HL-60 (cell line): ENCODE measurements around the gene STK32B.
"Not testable (repeated sequence)": the region's sequence is repeated elsewhere in the genome, so short reads cannot be mapped to it uniquely, and the experiment has no call there.

Experiments used
- DNase-seq, 2 experiments: peaks; one replicate each; pipeline ENCODE4 v3.0.0-alpha.2; 2010 to 2020; ENCODE audit warnings: low read depth in 1 of 2, low spot score in 1 of 2
- H3K27ac ChIP-seq: fragments of 250-450 bp; sonication (Bioruptor Pico); replicated peaks from 2 replicates; pipeline ENCODE4 v1.5.1; 2020; ENCODE audit warnings: mild to moderate bottlenecking, moderate library complexity
- H3K27me3 ChIP-seq: fragments of 250-450 bp; sonication (Bioruptor Pico); 2 replicates; pipeline ENCODE4 v1.5.1; 2021; ENCODE audit warnings: mild to moderate bottlenecking, moderate library complexity; ENCODE audit not compliant: insufficient read depth, poor library complexity, severe bottlenecking
- H3K4me3 ChIP-seq: replicated peaks from 2 replicates; pipeline ENCODE4 v1.5.1; 2011; ENCODE audit warnings: mild to moderate bottlenecking, control low read depth, low read length; ENCODE audit not compliant: insufficient read depth
- CTCF ChIP-seq: IDR thresholded peaks from one replicate; pipeline ENCODE4 v1.5.1; 2011; ENCODE audit warnings: low read length, control low read depth, inconsistent platforms; ENCODE audit not compliant: insufficient read depth
- GABPA ChIP-seq: IDR thresholded peaks from 2 replicates; pipeline ENCODE4 v1.6.1; 2012; ENCODE audit warnings: low read depth
- POLR2AphosphoS5 ChIP-seq: IDR thresholded peaks from 2 replicates; pipeline ENCODE4 v1.6.1; 2012; ENCODE audit warnings: low read depth
- SPI1 ChIP-seq: IDR thresholded peaks from 2 replicates; pipeline ENCODE4 v1.6.1; 2012; ENCODE audit warnings: low read depth, mild to moderate bottlenecking, borderline replicate concordance
- TF ChIP-seq, protein P1 (sequence below): IDR thresholded peaks from 2 replicates; pipeline ENCODE4 v1.6.1; 2012; ENCODE audit warnings: low read depth; ENCODE audit not compliant: insufficient replicate concordance

STK32B gene

DNA sequence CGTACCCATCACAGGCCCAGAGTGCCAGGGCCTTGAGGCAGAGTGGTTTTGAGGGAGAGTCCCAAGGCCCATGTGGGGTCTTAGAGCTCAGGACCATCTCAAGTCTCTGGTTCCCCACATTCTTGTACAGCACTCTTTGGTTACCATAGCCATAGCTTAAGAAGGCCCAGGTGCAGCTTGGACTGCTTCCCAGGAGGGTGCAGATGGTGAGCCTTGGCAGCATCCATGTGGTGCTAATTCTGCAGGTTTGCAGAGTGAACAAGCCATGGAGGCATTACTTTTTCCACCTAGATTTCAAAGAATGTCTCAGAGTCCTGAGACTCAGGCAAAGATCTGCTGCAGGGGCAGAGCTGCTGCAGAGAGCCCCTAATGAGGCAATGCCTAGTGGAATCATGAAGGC, 171.7 kb downstream of the STK32B start:
- Histone ChIP-seq H3K4me3 (no peak overlapping the region), H3K27me3 (no peaks in the 10 kb centered on the region), H3K27ac (no peak overlapping the region)
- DNase-seq: no peak
- TF ChIP-seq POLR2AphosphoS5 (no peak), GABPA (no peak)

GRCh38 chr4:5224340-5224739, 173.1 kb downstream of the STK32B start:
- H3K27me3 ChIP-seq: no peaks in the 10 kb centered on the region
- TF ChIP-seq CTCF: no peak
- no peak for TF ChIP-seq SPI1
- no peak for TF ChIP-seq GABPA
- TF ChIP-seq, protein P1, sequence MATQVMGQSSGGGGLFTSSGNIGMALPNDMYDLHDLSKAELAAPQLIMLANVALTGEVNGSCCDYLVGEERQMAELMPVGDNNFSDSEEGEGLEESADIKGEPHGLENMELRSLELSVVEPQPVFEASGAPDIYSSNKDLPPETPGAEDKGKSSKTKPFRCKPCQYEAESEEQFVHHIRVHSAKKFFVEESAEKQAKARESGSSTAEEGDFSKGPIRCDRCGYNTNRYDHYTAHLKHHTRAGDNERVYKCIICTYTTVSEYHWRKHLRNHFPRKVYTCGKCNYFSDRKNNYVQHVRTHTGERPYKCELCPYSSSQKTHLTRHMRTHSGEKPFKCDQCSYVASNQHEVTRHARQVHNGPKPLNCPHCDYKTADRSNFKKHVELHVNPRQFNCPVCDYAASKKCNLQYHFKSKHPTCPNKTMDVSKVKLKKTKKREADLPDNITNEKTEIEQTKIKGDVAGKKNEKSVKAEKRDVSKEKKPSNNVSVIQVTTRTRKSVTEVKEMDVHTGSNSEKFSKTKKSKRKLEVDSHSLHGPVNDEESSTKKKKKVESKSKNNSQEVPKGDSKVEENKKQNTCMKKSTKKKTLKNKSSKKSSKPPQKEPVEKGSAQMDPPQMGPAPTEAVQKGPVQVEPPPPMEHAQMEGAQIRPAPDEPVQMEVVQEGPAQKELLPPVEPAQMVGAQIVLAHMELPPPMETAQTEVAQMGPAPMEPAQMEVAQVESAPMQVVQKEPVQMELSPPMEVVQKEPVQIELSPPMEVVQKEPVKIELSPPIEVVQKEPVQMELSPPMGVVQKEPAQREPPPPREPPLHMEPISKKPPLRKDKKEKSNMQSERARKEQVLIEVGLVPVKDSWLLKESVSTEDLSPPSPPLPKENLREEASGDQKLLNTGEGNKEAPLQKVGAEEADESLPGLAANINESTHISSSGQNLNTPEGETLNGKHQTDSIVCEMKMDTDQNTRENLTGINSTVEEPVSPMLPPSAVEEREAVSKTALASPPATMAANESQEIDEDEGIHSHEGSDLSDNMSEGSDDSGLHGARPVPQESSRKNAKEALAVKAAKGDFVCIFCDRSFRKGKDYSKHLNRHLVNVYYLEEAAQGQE: no peak
- no peak for TF ChIP-seq POLR2AphosphoS5
- no peak for DNase-seq
- no peak overlapping the region for H3K27ac ChIP-seq
- H3K4me3 ChIP-seq: no peak overlapping the region

DNA sequence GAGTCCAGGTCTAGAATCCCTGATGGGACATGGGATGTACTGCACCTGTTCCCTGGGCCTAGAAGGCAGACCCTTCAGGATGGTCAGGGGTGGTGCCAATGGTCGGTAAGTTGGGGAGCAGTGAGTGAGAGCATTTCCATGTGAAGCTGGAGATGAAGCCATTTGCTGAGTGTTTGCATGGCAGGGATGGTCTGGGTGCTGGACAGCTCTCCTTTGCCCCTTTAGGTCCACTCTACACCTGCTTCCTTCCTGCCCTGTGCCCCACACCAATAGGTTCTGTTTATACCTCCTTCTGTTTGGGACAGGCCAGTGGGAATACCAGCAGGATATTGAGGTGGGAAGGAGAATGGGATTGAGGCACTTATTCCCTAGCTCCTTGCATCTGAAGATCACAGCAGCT, 181.3 kb downstream of the STK32B start:
- H3K4me3 ChIP-seq: no peak overlapping the region
- no peak overlapping the region for H3K27ac ChIP-seq
- DNase-seq: no peak
- TF ChIP-seq GABPA: no peak
- TF ChIP-seq CTCF: no peak
- TF ChIP-seq POLR2AphosphoS5: no peak
- TF ChIP-seq SPI1: no peak
- TF ChIP-seq, protein P1: no peak
- H3K27me3 ChIP-seq: no peaks in the 10 kb centered on the region

DNA sequence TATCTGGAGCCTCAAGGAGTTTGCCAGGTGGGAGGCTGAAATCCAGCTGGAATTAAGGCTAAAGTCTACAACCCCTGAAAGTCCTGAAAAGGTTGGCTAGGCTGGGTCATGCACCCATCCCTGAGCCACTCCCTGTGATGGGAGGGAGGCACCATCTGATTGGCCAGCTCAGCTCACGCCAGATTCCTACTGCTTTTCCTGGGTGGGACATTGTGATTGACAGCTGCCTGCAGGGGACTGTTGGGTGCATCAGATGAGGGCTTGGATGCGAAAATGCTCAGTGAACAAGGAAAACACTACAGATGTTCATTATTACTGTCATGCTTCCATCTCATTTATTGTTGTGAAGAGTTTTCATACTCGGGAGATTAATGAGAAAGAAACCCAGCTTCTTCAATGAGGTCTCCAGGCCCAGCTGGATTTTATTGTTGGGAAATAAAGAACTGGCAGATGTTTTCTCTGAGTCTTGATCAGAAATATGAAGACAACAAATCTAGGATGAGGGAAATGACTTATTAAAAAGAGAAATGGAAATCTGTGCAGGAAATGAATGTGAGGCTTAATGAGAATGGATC, 185.9 kb downstream of the STK32B start:
- DNase-seq: no peak
- Histone ChIP-seq H3K27ac (no peak overlapping the region), H3K27me3 (no peaks in the 10 kb centered on the region), H3K4me3 (no peak overlapping the region)
- TF ChIP-seq GABPA: no peak
- no peak for TF ChIP-seq POLR2AphosphoS5

DNA sequence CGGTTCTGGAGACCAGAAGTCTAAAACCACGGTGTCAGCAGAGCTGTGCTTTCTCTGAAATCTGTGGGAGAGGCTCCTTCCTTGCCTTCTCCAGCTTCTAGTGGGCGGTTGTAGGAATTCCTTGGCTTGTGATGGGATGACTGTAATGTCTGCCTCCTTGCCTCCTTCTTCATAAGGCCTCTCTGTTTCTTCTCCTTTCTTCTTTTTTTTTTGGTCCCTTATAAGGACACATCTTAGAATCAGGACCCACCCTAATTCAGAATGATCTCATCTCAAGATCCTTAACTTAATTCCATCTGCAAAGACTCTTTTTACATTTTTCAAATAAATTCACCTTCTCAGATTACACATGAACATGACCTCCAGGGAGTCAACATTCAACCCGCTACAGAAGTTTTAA, 186.9 kb downstream of the STK32B start:
- H3K27me3 ChIP-seq: no peaks in the 10 kb centered on the region
- DNase-seq: no peak
- TF ChIP-seq CTCF: no peak
- TF ChIP-seq, protein P1: no peak
- no peak for TF ChIP-seq SPI1
- TF ChIP-seq POLR2AphosphoS5: no peak
- no peak for TF ChIP-seq GABPA
- no peak overlapping the region for H3K27ac ChIP-seq
- no peak overlapping the region for H3K4me3 ChIP-seq

GRCh38 chr4:5247061-5247460, 195.8 kb downstream of the STK32B start:
- H3K27me3 ChIP-seq, H3K4me3 ChIP-seq, DNase-seq, H3K27ac ChIP-seq: not testable (repeated sequence)
